Measurements from ENCODE around the gene ZNF718.
"Not testable (repeated sequence)": the region's sequence is repeated elsewhere in the genome, so short reads cannot be mapped to it uniquely, and the experiment has no call there.

Gene ZNF718

DNA sequence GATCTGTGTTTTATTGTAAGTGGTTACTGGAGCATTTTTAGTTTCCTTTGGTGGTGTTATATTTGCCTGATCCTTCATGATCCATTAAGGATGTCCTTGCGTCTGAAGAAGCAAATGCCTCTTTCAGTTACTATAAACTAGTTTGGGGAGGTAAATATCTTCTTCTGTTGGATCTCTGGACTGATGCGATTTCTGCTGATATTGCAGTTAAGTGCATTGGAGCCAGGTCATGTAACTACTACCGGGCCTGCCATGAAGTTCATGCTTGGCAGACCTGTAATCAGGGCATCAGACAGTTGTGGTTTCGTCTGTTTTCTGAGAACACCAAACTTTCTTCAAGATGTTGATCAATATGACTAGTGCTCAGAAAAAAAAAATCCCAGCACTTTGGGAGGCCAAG lies 22.9 kb downstream of the ZNF718 start:
- FAIRE-seq = no peak

DNA sequence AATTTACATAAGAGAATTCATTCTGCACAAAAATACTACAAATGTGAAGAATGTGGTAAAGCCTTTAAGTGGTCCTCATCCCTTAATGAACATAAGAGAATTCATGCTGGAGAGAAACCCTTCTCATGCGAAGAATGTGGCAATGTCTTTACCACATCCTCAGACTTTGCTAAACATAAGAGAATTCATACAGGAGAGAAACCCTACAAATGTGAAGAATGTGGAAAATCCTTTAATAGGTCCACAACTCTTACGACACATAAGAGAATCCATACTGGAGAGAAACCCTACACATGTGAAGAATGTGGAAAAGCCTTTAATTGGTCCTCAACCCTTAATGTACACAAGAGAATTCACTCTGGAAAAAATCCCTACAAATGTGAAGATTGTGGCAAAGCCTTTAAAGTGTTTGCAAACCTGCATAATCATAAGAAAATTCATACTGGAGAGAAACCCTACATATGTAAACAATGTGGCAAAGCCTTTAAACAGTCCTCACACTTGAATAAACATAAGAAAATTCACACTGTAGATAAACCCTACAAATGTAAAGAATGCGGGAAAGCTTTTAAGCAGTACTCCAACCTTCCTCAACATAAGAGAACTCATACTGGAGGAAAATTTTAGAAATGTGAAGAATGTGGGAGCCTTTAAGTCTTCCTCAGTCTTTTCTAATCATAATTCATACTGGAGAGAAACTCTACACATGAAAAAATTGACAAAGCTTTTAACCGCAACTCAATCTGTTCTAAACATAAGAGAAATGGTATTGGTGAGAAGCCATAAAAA lies 37.4 kb downstream of the ZNF718 start:
- FAIRE-seq (no peak), DNase-seq (ENCODE audit: insufficient read length, low spot score) (no peak)

More for the DNA sequence above, 22.9 kb downstream of the ZNF718 start:
- DNase-seq (ENCODE audit: insufficient read length, low spot score) = no peak

GRCh38 chr4:169640-170039 lies 45.3 kb downstream of the ZNF718 start:
- not testable (repeated sequence) for DNase-seq (ENCODE audit: insufficient read length, low spot score); FAIRE-seq

DNA sequence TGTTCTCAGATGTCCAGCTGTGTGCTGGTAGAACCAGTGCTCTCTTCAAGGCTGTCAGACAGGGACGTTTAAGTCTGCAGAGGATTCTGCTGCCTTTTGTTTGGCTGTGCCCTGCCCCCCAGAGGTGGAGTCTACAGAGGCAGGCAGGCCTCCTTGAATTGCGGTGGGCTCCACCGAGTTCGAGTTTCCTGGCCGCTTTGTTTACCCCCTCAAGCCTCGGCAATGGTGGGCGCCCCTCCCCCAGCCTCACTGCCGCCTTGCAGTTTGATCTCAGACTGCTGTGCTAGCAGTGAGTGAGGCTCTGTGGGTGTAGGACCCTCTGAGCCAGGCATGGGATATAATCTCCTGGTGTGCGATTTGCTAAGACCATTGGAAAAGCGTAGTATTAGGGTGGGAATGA lies 47.0 kb downstream of the ZNF718 start:
- not testable (repeated sequence) for DNase-seq (ENCODE audit: insufficient read length, low spot score); FAIRE-seq

- FAIRE-seq = no peak
- DNase-seq (ENCODE audit: insufficient read length, low spot score) = no peak
These were observed 49.5 kb downstream of the ZNF718 start for GRCh38 chr4:173666-174314.

DNA sequence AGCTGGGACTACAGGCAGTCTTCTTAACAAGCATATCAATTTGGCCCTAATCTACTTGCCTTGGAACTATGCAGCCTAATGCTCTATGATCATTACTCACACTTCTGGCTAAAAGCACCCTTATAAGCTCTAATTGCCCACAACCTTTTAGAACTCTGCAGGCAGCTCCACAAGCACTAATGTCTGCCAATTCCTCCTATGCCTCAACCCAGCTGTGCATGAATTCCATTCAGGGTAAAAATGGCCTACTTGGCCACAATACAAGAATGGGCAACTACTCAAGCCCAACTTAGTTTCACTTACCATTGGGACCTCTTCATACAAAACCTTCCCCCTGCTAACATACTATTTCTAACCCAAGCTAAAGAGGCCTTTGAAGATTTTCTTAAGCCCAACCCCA lies 51.7 kb downstream of the ZNF718 start:
- no peak for DNase-seq (ENCODE audit: insufficient read length, low spot score)
- no peak for FAIRE-seq

DNA sequence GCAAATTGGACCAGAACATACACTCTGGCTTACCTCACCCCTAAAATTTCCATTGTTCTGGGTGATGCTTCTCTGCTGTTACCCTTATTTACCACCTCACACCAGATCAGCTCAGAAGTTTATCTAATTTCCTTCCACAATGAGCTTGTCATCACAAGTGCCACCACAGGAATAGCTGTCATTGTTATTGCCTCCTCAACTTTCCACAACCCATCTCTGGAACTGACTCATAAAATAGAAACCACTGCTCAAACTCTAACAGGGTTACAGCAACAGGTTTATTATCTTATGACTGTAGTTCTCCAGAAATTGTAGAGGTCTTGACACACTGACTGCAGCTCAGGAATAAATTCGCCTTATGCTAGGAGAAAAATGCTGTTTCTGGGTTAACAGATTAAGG lies 52.7 kb downstream of the ZNF718 start:
- no peak for DNase-seq (ENCODE audit: insufficient read length, low spot score)
- FAIRE-seq = no peak

- DNase-seq (ENCODE audit: insufficient read length, low spot score); FAIRE-seq: not testable (repeated sequence)
These were observed 57.9 kb downstream of the ZNF718 start for GRCh38 chr4:182225-182624.

DNA sequence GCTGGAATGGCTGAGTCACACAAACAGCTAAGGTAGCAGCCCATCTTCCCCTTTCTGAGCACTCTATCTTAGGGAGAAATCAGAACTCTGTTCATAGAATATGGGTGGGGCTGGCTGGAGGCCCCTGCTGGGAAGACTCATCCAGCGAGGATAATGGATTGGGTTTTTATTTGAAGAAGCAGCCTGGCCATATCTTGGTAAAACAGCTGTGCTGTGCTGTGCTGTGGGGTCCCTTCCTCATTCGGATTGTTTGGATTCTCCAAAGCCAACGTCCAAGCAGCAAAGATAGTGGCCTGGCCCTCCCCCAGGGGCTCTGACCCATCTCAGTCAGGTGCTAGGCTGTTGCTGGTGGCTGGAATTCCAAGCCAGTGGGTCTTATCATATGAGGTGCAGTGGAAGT lies 63.8 kb downstream of the ZNF718 start:
- no peak for FAIRE-seq
- DNase-seq (ENCODE audit: insufficient read length, low spot score) = no peak

DNA sequence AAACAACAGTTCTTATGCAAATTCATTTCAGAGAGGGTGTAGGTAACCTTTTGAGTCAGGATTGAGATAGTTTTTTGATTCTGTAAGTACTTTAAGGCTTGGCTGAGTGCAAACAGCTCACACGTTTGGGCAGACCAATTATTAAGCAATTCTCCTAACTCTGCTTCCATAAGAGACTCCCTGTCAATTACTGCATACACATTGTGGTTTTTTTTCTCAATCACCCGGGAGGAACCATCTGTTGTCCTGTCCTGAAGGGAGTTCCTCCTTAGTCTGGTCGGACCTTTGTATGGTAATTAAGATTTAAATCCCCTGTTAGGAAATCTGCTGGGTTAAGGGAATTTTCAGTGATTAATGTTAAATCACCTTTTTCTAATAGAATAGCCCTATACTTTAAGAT lies 70.9 kb downstream of the ZNF718 start:
- FAIRE-seq; DNase-seq (ENCODE audit: insufficient read length, low spot score): not testable (repeated sequence)

GRCh38 chr4:200936-201335 lies 76.6 kb downstream of the ZNF718 start:
- DNase-seq (ENCODE audit: insufficient read length, low spot score) = no peak
- FAIRE-seq = no peak

GRCh38 chr4:202822-203221 lies 78.5 kb downstream of the ZNF718 start:
- not testable (repeated sequence) for FAIRE-seq

DNA sequence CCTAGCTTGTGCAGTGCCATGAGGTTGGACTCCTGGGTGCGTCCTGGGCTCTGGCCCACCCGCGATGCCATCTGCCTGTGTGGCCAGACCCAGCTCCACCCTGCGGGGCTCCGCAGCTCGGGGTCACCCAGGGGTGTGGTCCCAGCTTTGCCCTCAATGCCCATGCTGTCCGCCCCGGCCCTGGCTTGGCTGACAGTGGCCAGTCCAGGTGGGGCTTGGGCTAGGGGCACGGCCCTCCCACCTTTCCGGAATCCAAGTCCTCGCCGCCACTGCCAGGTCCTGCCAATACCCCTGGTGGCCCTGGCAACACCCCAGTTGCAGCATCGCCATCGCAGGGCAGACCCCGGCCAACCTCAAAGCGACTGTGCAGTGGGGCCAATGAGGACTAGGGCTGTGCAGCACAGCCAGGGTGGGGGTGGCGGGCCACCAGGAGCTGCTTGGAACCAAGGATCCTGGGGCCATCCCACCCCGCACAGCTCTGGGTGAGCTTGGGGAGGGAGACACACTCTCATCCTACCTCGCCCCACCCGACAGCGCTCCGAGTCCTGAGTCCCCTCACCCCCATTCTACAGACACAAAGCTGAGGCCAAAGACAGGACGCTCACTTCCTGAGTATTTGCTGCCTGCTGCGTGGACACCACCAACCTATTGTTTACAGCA lies 80.9 kb downstream of the ZNF718 start:
- DNase-seq (ENCODE audit: insufficient read length, low spot score) (no peak), FAIRE-seq (no peak)

More at GRCh38 chr4:202822-203221, 78.5 kb downstream of the ZNF718 start:
- not testable (repeated sequence) for DNase-seq (ENCODE audit: insufficient read length, low spot score)

DNA sequence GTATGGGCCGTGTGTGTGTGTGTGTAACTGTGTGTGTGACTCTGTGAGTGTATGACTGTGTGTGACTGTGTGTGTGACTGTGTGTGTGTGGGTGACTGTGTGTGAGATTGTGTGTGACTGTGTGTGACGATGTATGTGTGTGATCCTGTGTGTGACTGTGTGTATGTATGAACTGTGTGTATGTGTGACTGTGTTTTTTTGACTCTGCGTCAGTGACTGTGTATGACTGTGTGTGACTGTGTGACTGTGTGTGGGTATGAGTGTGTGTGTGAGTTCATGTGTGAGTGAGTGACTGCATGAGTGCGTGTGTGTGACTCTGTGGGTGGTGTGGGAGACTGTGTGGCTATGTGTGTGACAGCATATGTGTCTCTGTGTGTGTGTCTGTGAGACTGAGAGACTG lies 81.8 kb downstream of the ZNF718 start:
- FAIRE-seq (no peak), DNase-seq (ENCODE audit: insufficient read length, low spot score) (no peak)

GRCh38 chr4:208416-209096 lies 84.3 kb downstream of the ZNF718 start:
- FAIRE-seq; DNase-seq (ENCODE audit: insufficient read length, low spot score): not testable (repeated sequence)

GRCh38 chr4:211033-211511 lies 86.8 kb downstream of the ZNF718 start:
- FAIRE-seq (no peak), DNase-seq (ENCODE audit: insufficient read length, low spot score) (no peak)

- FAIRE-seq (no peak), DNase-seq (ENCODE audit: insufficient read length, low spot score) (no peak)
These were observed 88.3 kb downstream of the ZNF718 start for GRCh38 chr4:212438-213188.

- not testable (repeated sequence) for FAIRE-seq; DNase-seq (ENCODE audit: insufficient read length, low spot score)
These were observed 88.9 kb downstream of the ZNF718 start for GRCh38 chr4:213189-213535.
